Gastrocnemius medialis (tissue), 4 donors: Measurements from ENCODE around the gene PIP4K2A. TPM values are rescaled to one million over a fixed set of nuclear protein-coding genes. Genes with fewer than 3 reads are reported as not detected.
"Not testable (repeated sequence)": the region's sequence is repeated elsewhere in the genome, so short reads cannot be mapped to it uniquely, and the experiment has no call there.

Source experiments
- ATAC-seq, 2 donors: fragments of 150-250 bp; one replicate each; pipeline ENCODE4 v1.9.1; 2016
- DNase-seq, 2 donors: peaks; one replicate each; pipeline ENCODE4 v3.0.0-alpha.2; 2019
- H3K27ac ChIP-seq, 4 donors: fragments of 200-600 bp; sonication (generic); 1 replicate in 1 of 4; 2 replicates in 3 of 4; pipeline ENCODE4 v1.5.1; 2016 to 2018; ENCODE audit warnings: mild to moderate bottlenecking in 2 of 4, moderate library complexity in 1 of 4
- H3K27me3 ChIP-seq, 3 donors: fragments of 200-600 bp; sonication (generic) in 2 of 3; 1 replicate in 1 of 3; 2 replicates in 2 of 3; pipeline versions ENCODE4 v1.5.1 to v1.6.0; 2016 to 2019; ENCODE audit warnings: mild to moderate bottlenecking in 1 of 3, moderate library complexity in 1 of 3
- H3K36me3 ChIP-seq, 2 donors: fragments of 200-600 bp; sonication (generic) in 1 of 2; one replicate each; pipeline ENCODE4 v1.5.1; 2017 to 2018
- H3K4me1 ChIP-seq, 2 donors: fragments of 200-600 bp; sonication (generic) in 1 of 2; one replicate each; pipeline ENCODE4 v1.5.1; 2016 to 2017; ENCODE audit warnings: mild to moderate bottlenecking in 2 of 2
- H3K4me3 ChIP-seq, 4 donors: fragments of 200-600 bp; sonication (generic) in 3 of 4; 1 replicate in 1 of 4; 2 replicates in 3 of 4; pipeline ENCODE4 v1.5.1; 2016 to 2019; ENCODE audit warnings: mild to moderate bottlenecking in 2 of 4
- H3K9me3 ChIP-seq, 3 donors: fragments of 200-600 bp; sonication (generic) in 2 of 3; 1 replicate in 1 of 3; 2 replicates in 2 of 3; pipeline ENCODE4 v1.5.1; 2016 to 2019
- POLR2A ChIP-seq, 2 donors: fragments of 450-650 bp; IDR thresholded peaks; one replicate each; pipeline ENCODE4 v1.6.1; 2017; ENCODE audit warnings: antibody characterized with exemption in 2 of 2, mild to moderate bottlenecking in 2 of 2, moderate library complexity in 2 of 2
- in situ Hi-C, 4 donors: fragments of 200-750 bp; cut with MboI; loops; one replicate each; pipeline versions ENCODE4 v1.15.0 to v1.8.0; 2017; ENCODE audit warnings: low sequenced_read_pairs in 4 of 4
- intact Hi-C: fragments of 100-400 bp; cut with DNase I; formaldehyde crosslinking; loops from one replicate; pipeline ENCODE4 v1.15.1; 2023; ENCODE audit warnings: low total_unique reads
- total RNA-seq, 4 donors: library from RNA; depleted of rRNA; stranded (reverse); fragments of >200 nt; gene quantifications; one replicate each; pipeline versions ENCODE4 v1.1.0 to v1.2.3, GENCODE V29; 2016
- TF ChIP-seq, protein P1 (sequence below), 5 experiments: fragments of 450-650 bp in 3 of 5; fragments of 200-600 bp in 2 of 5; sonication (generic) in 2 of 5; IDR thresholded peaks in 4 of 5; conservative IDR thresholded peaks in 1 of 5; 1 replicate in 4 of 5; 2 replicates in 1 of 5; pipeline ENCODE4 v1.5.1; 2016 to 2019; ENCODE audit warnings: antibody characterized with exemption in 5 of 5, mild to moderate bottlenecking in 3 of 5, moderate library complexity in 3 of 5

Gene PIP4K2A
- total RNA-seq, 4 donors from 2014 or later, result 3.9 to 7.5 (median 4.7) TPM

DNA sequence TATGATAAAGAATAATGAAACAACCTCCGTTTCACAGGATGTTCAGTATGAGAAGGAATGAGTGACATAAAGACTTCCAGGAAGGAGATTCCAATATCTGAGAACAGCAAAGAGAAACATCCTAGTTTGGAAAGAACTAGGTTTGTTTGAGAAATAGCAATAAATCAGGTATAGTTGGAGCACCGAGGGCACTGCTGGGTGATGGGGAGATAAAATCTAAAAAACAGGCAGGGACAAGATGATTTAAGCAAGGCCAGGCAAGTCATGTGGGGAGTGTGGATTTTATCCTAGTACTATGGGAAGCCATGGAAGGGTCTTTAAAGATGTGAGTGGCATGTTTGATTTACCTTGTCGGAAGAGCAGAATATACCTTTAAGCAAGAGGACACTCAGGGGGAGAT lies 199.4 kb downstream of the PIP4K2A start:
- no peaks in the 10 kb centered on the region for H3K36me3 ChIP-seq
- no peak overlapping the region for H3K4me3 ChIP-seq
- DNase-seq, result no peak
- intact Hi-C loops (no loop called here), in situ Hi-C loops (no loop called here)
- H3K4me1 ChIP-seq, result no peaks in the 10 kb centered on the region
- no peak overlapping the region for H3K27ac ChIP-seq
- H3K9me3 ChIP-seq, result no peaks in the 10 kb centered on the region
- TF ChIP-seq, protein P1, sequence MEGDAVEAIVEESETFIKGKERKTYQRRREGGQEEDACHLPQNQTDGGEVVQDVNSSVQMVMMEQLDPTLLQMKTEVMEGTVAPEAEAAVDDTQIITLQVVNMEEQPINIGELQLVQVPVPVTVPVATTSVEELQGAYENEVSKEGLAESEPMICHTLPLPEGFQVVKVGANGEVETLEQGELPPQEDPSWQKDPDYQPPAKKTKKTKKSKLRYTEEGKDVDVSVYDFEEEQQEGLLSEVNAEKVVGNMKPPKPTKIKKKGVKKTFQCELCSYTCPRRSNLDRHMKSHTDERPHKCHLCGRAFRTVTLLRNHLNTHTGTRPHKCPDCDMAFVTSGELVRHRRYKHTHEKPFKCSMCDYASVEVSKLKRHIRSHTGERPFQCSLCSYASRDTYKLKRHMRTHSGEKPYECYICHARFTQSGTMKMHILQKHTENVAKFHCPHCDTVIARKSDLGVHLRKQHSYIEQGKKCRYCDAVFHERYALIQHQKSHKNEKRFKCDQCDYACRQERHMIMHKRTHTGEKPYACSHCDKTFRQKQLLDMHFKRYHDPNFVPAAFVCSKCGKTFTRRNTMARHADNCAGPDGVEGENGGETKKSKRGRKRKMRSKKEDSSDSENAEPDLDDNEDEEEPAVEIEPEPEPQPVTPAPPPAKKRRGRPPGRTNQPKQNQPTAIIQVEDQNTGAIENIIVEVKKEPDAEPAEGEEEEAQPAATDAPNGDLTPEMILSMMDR (IDR thresholded peaks at IDR 0.05 in 4 of 5, conservative IDR thresholded peaks at IDR 0.05 in 1 of 5), result no peak
- no peak for TF ChIP-seq POLR2A (IDR thresholded peaks at IDR 0.05)
- no peak for ATAC-seq
- H3K27me3 ChIP-seq, result no peaks in the 10 kb centered on the region

DNA sequence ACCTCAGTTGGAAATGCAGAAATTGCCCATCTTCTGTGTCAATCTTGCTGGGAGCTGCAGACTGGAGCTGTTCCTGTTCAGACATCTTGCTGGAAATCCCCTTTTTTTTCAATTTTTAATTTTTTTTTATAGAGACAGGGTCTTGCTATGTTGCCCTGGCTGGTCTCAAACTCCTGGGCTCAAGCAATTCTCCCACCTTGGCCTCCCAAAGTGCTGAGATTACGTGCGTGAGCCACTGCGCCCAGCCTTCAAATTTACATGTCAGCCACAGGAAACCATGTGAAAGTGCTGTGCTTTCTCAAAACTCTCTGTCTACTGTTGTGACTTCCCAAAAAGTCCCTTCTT lies 200.0 kb downstream of the PIP4K2A start:
- H3K27me3 ChIP-seq, H3K9me3 ChIP-seq, in situ Hi-C loops, DNase-seq, H3K4me3 ChIP-seq, H3K4me1 ChIP-seq, intact Hi-C loops, H3K27ac ChIP-seq, H3K36me3 ChIP-seq, ATAC-seq: not testable (repeated sequence)

DNA sequence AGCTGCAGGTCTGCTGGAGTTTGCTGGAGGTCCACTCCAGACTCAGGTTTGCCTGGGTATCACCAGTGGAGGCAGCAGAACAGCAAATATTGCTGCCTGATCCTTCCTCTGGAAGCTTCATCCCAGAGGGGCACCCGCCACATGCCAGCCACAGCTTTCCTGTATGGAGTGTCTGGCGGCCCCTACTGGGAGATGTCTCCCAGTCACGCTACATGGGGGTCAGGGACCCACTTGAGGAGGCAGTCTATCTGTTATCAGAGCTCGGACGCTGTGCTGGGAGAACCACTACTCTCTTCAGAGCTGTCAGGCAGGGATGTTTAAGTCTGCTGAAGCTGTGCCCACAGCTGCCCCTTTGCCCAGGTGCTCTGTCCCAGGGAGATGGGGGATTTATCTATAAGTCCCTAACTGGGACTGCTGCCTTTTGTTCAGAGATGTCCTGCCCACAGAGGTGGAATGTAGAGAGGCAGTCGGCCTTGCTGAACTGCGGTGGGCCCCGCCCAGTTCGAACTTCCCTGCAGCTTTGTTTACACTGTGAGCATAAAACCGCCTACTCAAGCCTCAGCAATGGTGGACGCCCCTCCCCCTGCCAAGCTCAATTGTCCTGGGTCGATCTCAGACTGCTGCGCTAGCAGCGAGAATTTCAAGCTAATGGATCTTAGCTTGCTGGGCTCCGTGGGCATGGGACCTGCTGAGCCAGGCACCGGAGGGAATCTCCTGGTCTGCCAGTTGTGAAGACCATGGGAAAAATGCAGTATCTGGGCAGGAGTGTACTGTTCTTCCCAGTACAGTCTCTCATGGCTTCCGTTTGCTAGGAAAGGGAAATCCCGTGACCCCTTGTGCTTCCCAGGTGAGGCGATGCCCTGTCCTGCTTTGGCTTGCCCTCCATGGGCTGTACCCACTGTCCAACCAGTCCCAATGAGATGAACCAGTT lies 200.6 kb downstream of the PIP4K2A start:
- DNase-seq, ATAC-seq, H3K27me3 ChIP-seq, H3K4me3 ChIP-seq, in situ Hi-C loops, H3K4me1 ChIP-seq, H3K9me3 ChIP-seq, intact Hi-C loops, H3K27ac ChIP-seq, H3K36me3 ChIP-seq: not testable (repeated sequence)

DNA sequence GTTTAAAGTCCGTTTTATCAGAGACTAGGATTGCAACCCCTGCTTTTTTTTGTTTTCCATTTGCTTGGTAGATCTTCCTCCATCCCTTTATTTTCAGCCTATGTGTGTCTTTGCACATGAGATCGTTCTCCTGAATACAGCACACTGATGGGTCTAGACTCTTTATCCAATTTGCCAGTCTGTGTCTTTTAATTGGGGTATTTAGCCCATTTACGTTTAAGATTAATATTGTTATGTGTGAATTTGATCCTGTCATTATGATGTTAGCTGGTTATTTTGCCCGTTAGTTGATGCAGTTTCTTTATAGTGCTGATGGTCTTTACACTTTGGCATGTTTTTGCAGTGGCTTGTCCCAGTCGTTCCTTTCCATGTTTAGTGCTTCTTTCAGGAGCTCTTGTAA lies 202.4 kb downstream of the PIP4K2A start:
- in situ Hi-C loops, H3K36me3 ChIP-seq, H3K4me1 ChIP-seq, ATAC-seq, H3K4me3 ChIP-seq, H3K27ac ChIP-seq, H3K27me3 ChIP-seq, intact Hi-C loops, DNase-seq, H3K9me3 ChIP-seq: not testable (repeated sequence)

DNA sequence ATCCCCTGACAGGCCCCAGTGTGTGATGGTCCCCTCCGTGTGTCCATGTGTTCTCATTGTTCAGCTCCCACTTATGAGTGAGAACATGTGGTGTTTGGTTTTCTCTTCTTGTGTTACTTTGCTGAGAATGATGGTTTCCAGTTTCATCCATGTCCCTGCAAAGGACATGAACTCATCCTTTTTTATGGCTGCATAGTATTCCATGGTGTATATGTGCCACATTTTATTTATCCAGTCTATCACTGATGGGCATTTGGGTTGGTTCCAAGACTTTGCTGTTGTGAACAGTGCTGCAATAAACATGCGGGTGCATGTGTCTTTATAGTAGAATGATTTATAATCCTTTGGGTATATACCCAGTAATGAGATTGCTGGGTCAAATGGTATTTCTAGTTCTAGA lies 206.2 kb downstream of the PIP4K2A start:
- DNase-seq, H3K4me3 ChIP-seq, ATAC-seq, in situ Hi-C loops, H3K4me1 ChIP-seq, H3K36me3 ChIP-seq, H3K9me3 ChIP-seq, H3K27ac ChIP-seq, intact Hi-C loops, H3K27me3 ChIP-seq: not testable (repeated sequence)

DNA sequence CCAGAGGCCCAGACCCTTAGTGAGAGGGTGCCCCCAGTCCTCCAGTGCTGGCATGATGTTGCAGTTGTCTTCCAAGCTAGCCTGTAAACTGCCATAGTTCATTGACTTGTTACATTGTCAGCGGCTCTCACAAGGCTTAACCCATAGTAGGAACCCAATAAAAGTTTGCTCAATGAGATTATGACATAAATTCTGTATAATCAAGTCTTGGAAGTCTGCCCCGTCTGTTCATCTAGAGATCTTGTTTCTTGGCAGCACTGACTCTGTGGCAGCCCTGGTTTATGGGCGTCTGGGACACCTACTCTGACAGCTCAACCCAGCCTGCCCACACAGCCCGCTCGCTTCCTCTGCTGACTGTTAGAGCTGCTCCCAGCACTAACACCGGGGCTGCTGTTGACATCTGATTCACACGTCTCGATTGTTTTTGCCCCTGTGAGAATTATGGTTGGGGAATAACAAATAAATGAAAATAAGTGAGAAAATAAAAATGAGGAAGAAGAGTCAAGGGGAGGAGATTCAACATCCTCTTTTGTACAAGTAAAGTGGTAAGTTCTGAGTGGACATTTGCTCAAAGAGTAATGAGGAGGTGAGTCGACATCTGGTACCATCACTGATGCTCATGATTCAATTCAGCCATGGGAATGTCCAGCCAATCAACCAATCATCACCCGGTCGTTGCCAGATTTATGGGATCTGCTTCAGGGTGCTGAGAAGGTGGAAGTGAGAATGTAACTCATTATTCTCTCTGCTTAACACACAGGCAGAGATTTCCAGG lies 208.3 kb downstream of the PIP4K2A start:
- Histone ChIP-seq H3K9me3 (no peaks in the 10 kb centered on the region), H3K36me3 (no peaks in the 10 kb centered on the region), H3K27me3 (no peaks in the 10 kb centered on the region), H3K4me1 (no peaks in the 10 kb centered on the region), H3K27ac (no peak overlapping the region), H3K4me3 (no peak overlapping the region)
- DNase-seq, result no peak
- intact Hi-C loops (no loop called here), in situ Hi-C loops (no loop called here)
- ATAC-seq, result no peak
- no peak for TF ChIP-seq POLR2A (IDR thresholded peaks at IDR 0.05)
- TF ChIP-seq, protein P1 (IDR thresholded peaks at IDR 0.05 in 4 of 5, conservative IDR thresholded peaks at IDR 0.05 in 1 of 5), result no peak
